Testis (tissue), 3 donors: ENCODE results near the gene SH3RF3. TPM values are rescaled to one million over a fixed set of nuclear protein-coding genes. Genes with fewer than 3 reads are reported as not detected.
A peak's percentile ranks its signal among the peaks of the same experiment; 100 is the strongest.

Experiments used
- DNase-seq: peaks from one replicate; pipeline ENCODE4 v3.0.0-alpha.2; 2019
- H3K27ac ChIP-seq, 2 donors: fragments of 200-600 bp; sonication (generic); one replicate each; pipeline ENCODE4 v1.5.1; 2019
- H3K27me3 ChIP-seq: fragments of 200-600 bp; sonication (generic); one replicate; pipeline ENCODE4 v1.5.1; 2019
- H3K36me3 ChIP-seq: fragments of 200-600 bp; sonication (generic); one replicate; pipeline ENCODE4 v1.5.1; 2017; ENCODE audit warnings: low read depth; ENCODE audit errors: missing control alignments
- H3K4me1 ChIP-seq: fragments of 200-600 bp; sonication (generic); one replicate; pipeline ENCODE4 v1.5.1; 2019
- H3K4me3 ChIP-seq, 2 donors: fragments of 200-600 bp; sonication (generic); one replicate each; pipeline ENCODE4 v1.5.1; 2017 to 2019
- H3K9me3 ChIP-seq: fragments of 200-600 bp; sonication (generic); one replicate; pipeline ENCODE4 v1.5.1; 2017
- POLR2A ChIP-seq: fragments of 450-650 bp; IDR thresholded peaks from one replicate; pipeline ENCODE4 v1.6.1; 2017; ENCODE audit warnings: antibody characterized with exemption, mild to moderate bottlenecking, moderate library complexity
- WGBS, 2 donors: methylation state at CpG; one replicate each; pipeline ENCODE4 v1.1.5; 2018; 5-methylcytosine and 5-hydroxymethylcytosine counted together
- intact Hi-C: fragments of 100-400 bp; cut with DNase I; formaldehyde crosslinking; loops from one replicate; pipeline ENCODE4 v1.15.1; 2023; ENCODE audit warnings: low total_unique reads
- polyA plus RNA-seq: library from polyadenylated mRNA; stranded (reverse); fragments of 350-450 nt; fragmentation: Illumina TruSeq; extraction: RNeasy Lipid Tissue Mini Kit (QIAGEN cat#74804); gene quantifications from one replicate; pipeline ENCODE4 v1.2.3, GENCODE V29; 2014; ENCODE audit warnings: low read depth, low replicate concordance; ENCODE audit not compliant: insufficient read depth
- total RNA-seq, 2 donors: library from RNA; depleted of rRNA; stranded (reverse); fragments of >200 nt; gene quantifications; one replicate each; pipeline ENCODE4 v1.2.3, GENCODE V29; 2016
- TF ChIP-seq, protein P1 (sequence below), 3 experiments: fragments of 450-650 bp in 2 of 3; fragments of 200-600 bp in 1 of 3; sonication (generic) in 1 of 3; IDR thresholded peaks; one replicate each; pipeline ENCODE4 v1.5.1; 2016 to 2019; ENCODE audit warnings: antibody characterized with exemption in 3 of 3, mild to moderate bottlenecking in 2 of 3, moderate library complexity in 1 of 3

SH3RF3 gene
- total and polyA plus RNA-seq, 3 donors from 2014 or later, result 9.3 to 20.1 (median 16.5) TPM

DNA sequence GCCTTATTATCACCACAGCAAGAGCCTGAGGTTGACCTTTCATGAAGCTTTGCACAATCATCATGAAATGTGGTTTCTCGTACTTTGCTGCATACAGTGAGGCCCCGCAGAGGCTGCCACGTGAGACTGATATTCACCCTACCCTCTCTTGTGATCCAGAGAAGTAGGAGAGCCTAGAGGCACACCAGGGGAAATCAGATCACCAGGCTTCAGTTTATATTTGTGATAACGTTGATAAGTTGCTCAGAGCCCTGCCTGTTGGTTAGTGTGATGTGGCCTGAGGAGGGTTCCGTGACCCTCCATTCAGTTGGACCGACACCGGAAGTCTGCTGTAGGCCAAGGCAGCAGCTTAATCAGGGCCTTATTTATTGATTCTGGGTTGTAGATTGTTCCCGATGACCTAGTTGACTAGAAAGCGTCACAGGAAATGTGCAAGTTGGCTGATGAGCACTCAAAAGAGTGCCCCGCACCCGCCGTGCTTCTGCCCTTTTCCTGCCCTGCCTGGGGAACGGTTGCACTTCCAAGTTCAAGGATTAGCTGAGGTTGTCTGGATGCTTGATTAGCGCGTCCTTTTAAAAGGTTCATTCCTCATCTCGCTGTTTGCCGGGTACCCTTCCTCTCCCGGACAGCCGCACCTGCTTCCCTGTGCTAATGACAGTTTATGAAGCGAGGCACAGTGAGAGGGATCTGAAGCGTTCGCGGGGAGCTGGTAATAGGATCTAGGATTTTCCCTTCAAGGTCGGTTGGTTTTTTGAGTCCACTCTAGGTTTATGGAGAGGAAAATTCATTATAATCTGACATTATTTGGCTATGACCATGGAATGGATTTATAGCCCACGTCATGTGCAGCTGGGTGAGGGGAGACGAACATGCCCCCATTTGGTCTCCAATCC, 146.4 kb downstream of the SH3RF3 start:
- no peak overlapping the region for H3K4me3 ChIP-seq
- TF ChIP-seq, protein P1, sequence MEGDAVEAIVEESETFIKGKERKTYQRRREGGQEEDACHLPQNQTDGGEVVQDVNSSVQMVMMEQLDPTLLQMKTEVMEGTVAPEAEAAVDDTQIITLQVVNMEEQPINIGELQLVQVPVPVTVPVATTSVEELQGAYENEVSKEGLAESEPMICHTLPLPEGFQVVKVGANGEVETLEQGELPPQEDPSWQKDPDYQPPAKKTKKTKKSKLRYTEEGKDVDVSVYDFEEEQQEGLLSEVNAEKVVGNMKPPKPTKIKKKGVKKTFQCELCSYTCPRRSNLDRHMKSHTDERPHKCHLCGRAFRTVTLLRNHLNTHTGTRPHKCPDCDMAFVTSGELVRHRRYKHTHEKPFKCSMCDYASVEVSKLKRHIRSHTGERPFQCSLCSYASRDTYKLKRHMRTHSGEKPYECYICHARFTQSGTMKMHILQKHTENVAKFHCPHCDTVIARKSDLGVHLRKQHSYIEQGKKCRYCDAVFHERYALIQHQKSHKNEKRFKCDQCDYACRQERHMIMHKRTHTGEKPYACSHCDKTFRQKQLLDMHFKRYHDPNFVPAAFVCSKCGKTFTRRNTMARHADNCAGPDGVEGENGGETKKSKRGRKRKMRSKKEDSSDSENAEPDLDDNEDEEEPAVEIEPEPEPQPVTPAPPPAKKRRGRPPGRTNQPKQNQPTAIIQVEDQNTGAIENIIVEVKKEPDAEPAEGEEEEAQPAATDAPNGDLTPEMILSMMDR (IDR thresholded peaks at IDR 0.05), result no peak
- no peak for TF ChIP-seq POLR2A
- H3K9me3 ChIP-seq, result no peaks in the 10 kb centered on the region
- WGBS, 2 donors, result 85 to 90% methylated on average over 26 of the region's 26 CpGs
- DNase-seq, result no peak
- H3K27me3 ChIP-seq, result no peaks in the 10 kb centered on the region
- H3K27ac ChIP-seq, result no peak overlapping the region
- no peaks in the 10 kb centered on the region for H3K4me1 ChIP-seq
- intact Hi-C loops, result no loop called here
- H3K36me3 ChIP-seq, result no peaks in the 10 kb centered on the region

DNA sequence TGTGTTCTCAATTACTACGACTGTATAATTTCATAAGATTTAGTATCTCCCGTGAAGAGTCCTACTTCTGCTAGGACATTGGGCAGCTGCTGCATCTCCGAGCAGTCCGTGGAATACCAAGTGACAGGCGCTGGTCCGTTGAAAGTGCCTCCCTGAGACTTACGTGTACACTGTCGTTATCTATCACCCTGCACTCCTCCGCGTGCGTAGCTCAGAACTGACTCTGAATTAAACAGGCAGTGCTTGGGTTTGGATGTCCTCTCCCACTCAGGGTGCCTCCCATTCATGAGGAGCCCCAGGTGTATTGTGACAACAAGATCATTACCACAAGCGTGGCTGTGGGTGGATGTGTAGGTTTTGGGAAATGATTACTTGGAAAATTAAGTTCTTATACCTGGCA, 148.4 kb downstream of the SH3RF3 start:
- no peak overlapping the region for H3K4me3 ChIP-seq
- no peaks in the 10 kb centered on the region for H3K27me3 ChIP-seq
- no peak for TF ChIP-seq POLR2A
- TF ChIP-seq, protein P1 (IDR thresholded peaks at IDR 0.05), result no peak
- DNase-seq, result peak; percentile 31
- H3K36me3 ChIP-seq, result no peaks in the 10 kb centered on the region
- no peak overlapping the region for H3K27ac ChIP-seq
- no peaks in the 10 kb centered on the region for H3K4me1 ChIP-seq
- H3K9me3 ChIP-seq, result no peaks in the 10 kb centered on the region
- intact Hi-C loops, result no loop called here
- 59 to 61% methylated on average over 10 to 12 of the region's 12 CpGs for WGBS, 2 donors

DNA sequence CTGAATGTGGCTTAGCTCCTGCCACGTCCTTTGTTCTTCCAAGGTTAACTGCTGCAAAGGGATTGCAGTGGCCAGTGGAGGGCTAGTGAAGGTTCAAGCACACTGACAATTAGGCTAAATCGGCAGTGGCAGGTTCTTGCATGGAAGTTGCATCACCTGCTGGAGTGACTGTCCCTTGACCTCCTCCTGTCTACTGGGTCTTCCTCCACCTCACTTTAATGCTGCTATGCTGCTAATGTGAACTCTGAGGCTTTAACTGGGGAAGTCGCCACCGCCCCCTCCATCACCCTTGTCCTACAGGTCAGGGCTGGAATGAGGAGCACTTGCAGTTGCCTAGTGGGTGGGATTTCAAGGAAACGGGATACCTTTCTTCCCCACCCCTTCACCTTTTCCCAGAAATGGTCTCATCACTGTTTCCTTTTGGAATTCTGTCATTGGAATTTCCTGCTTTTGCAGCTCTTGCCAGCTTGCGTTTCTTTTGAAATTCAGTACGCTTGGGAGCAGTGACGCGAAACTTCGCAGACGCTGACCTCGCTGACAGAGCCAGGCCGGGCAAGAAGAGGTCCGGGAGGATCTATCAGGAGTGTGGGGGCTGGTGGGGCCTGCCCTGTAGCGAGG, 150.3 kb downstream of the SH3RF3 start:
- 68 to 80% methylated on average over 15 of the region's 15 CpGs for WGBS, 2 donors
- Histone ChIP-seq H3K9me3 (no peaks in the 10 kb centered on the region), H3K4me3 (no peak overlapping the region), H3K27ac (no peak overlapping the region), H3K27me3 (no peaks in the 10 kb centered on the region), H3K36me3 (no peaks in the 10 kb centered on the region), H3K4me1 (no peaks in the 10 kb centered on the region)
- TF ChIP-seq, protein P1 (IDR thresholded peaks at IDR 0.05), result no peak
- no peak for TF ChIP-seq POLR2A
- intact Hi-C loops, result no loop called here
- DNase-seq, result no peak

DNA sequence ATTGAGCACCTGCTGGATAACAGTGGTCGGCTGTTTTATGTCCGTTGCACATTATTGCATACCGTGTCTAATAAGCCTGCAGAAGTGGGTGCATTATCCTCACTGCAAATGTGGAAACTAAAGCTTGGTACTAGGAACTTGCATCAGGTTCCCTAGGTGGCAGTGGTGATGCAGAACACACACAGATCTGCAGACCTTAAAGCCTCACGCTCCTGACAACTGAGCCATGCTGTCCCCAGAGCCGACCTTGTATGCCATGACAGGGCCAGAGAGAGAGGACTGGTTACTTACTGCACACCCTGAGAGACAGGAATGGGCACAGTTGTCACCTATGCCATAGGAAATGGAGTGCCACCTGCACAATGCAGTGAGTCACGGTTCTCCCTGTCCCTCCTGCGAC, 151.8 kb downstream of the SH3RF3 start:
- Histone ChIP-seq H3K4me1 (no peaks in the 10 kb centered on the region), H3K9me3 (no peaks in the 10 kb centered on the region), H3K4me3 (no peak overlapping the region), H3K36me3 (no peaks in the 10 kb centered on the region), H3K27ac (no peak overlapping the region), H3K27me3 (no peaks in the 10 kb centered on the region)
- no peak for DNase-seq
- TF ChIP-seq, protein P1 (IDR thresholded peaks at IDR 0.05), result no peak
- TF ChIP-seq POLR2A, result no peak
- WGBS, 2 donors, result 85 to 88% methylated on average over 4 to 7 of the region's 7 CpGs
- intact Hi-C loops, result no loop called here
